ENCODE measurements around the gene PRKAB2. TPM values are rescaled to one million over a fixed set of nuclear protein-coding genes. Genes with fewer than 3 reads are reported as not detected.
"Not testable (repeated sequence)": the region's sequence is repeated elsewhere in the genome, so short reads cannot be mapped to it uniquely, and the experiment has no call there.

Gene PRKAB2, protein sequence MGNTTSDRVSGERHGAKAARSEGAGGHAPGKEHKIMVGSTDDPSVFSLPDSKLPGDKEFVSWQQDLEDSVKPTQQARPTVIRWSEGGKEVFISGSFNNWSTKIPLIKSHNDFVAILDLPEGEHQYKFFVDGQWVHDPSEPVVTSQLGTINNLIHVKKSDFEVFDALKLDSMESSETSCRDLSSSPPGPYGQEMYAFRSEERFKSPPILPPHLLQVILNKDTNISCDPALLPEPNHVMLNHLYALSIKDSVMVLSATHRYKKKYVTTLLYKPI
- polyA plus RNA-seq (ENCODE audit: insufficient read length in 4 of 4), result 10 to 100 TPM; 20.8 to 26.1 (median 23.9) TPM

DNA sequence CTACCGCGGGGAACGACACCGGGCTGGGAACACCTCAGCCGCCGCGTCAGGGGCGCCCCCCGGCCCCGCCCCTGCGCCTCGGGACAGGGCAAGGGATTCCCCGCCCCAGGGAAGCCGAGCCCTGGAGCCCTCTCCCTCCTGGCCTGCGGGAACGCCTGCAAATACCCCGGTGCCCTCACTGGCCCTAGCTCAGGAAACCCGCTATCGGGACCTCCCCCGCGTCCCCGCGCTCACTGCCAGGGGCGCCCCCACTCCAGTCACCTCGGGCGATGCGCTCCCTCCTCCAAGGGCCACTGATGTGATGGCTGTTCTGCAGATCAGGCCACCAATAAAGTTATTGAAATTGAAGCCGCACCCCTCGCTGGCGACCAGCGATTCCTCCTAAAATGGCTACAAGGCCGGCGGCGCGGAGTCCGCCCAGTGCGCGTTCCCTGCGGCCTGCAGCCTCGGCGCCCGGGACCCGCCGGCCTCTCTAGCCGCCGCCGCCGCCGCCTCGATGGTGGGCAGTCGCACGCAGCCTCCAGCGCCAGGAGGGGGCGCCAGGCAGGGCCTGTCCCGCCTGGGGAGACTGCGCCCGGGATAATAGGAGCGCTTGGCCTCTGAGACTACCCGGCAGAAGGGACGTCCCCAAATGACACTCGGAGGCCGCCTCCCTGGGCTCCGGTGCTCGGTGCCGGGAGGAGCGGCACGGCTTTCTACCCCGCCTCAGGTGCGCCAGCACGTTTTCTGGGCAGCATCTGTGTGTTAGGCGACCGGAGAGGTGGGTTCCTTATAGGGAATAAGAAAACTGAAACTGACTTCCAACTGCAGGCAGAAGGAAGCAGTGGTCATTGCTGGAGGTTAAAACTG lies at the start of gene PRKAB2:
PRKAB2 (minus strand) TSS at position 303 of the 849 bp plus-strand sequence. CDS start 326 bp downstream, outside the sequence.
- DNase-seq (ENCODE audit: low read depth in 4 of 4, low spot score in 2 of 4), result peak; percentile 84 to 89 (median 87)

DNA sequence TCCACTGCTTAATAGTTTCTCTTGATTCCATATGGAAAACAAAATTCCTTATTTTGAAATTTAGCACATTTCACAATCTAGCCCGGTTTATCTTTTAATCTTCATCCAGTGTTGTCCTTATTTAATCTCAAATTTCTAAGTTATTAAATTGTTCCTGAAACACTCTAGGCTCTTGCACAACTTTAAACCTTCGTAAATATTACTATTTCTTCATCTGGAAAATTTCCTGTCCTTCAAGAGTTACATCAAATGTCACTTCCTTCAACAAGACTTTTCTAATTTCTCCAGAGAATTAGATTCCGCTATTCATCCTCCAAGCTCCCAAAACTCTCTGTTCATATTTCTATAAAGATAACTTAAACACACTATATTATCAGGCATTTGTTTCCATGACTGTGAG lies 46.3 kb upstream of the PRKAB2 start:
- DNase-seq (ENCODE audit: low read depth in 4 of 4, low spot score in 2 of 4), result no peak

DNA sequence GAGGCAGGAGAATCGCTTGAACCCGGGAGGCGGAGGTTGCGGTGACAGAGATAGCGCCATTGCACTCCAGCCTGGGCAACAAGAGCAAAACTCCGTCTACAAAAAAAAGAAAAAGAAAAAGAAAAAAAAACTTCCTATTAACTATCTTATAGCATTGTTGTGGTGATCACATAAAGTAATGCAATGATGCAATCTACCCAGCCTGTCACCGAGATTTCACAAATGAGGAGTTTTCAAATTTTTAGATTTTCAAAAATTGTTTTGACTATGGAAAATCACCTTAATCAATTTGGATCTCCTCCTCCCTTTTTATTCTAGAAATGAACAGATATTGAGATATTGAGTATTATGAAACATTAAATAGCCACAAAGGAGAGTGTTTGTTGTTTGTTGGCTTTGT lies 44.9 kb upstream of the PRKAB2 start:
- DNase-seq (ENCODE audit: low read depth in 4 of 4, low spot score in 2 of 4), result no peak

DNA sequence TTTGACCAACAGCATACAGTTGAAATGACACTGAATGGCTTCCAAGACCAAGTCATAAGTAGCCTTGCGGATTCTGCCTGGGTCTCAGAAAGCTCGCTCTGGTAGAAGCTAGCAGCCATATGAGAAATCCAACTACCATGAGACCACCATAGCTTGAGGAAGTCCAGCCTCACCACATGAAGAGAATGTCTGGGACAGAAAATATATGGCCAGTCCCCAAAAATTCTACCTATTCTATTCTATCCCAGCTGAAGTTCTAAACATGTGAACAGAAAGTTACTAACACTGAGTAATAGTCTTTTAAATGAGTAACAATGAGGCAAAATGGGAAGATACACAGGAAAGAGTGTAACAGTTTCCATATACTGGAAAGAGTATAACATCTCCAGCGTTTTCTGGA lies 43.9 kb upstream of the PRKAB2 start:
- DNase-seq (ENCODE audit: low read depth in 4 of 4, low spot score in 2 of 4), result no peak

DNA sequence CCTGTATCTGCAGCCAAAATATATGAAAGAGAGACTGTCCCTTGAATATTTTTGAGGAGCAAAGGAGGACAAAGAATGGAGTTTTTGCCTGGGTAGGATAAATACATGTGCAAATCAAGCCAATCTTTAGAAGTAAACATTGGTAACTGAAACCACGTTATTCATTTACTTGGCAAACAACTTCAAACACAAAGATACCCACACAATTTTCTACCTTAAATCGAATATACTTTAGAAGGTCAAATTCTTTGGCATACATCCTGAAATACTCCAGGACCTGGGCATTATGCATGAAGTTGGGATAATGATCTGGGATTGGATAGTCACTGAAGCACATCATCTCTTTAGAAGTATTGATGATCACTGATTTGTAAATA lies 43.3 kb upstream of the PRKAB2 start:
- DNase-seq (ENCODE audit: low read depth in 4 of 4, low spot score in 2 of 4), result no peak

DNA sequence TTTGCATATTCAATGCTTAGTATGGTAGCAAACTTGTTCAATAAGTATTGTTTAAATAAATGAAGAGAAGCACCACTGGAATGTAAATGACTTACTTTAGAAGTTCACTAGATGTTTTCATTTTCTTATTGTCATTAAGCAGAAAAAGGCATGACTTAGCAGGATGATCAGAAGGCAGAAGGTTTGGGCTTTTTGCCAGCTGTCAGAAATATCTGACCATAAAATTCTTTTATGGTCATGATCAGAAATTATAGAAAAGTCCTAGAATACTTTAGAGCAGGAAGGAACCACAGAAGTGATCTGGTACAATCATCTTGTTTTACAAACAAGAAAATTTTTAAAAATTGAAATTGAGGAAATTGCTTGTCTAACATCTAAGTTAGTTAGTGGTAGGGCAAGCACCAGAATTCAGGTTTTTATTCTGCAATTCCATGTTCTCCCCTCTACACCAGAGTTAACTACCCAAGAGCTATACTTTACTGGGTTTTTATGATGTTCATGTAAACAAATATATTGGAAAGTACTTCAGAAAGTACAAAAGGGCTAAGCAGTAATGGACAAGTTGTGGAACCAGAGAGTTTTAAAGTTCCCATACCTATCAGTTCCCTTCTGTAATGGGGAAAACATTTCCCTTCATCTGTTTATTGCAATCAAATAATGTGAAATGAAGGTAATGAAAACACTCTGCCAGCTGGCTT lies 42.7 kb upstream of the PRKAB2 start:
- DNase-seq (ENCODE audit: low read depth in 4 of 4, low spot score in 2 of 4), result no peak

DNA sequence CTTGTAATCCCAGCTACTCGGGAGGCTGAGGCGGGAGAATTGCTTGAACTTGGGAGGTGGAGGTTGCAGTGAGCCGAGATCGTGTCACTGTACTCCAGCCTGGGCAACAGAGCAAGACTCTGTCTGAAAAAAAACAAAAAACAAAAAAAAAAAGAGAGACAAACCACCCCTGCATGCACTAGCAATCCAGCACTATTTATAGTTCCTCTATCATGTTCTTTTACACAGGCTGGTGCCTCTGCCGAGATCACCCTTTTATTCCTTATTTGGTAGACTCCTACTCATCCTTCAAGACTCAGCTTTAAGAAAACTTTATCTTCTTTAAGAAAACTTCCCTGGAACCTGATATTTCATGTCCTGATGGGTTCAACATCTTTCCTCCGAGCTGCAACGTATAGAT lies 42.1 kb upstream of the PRKAB2 start:
- no peak for DNase-seq (ENCODE audit: low read depth in 4 of 4, low spot score in 2 of 4)

DNA sequence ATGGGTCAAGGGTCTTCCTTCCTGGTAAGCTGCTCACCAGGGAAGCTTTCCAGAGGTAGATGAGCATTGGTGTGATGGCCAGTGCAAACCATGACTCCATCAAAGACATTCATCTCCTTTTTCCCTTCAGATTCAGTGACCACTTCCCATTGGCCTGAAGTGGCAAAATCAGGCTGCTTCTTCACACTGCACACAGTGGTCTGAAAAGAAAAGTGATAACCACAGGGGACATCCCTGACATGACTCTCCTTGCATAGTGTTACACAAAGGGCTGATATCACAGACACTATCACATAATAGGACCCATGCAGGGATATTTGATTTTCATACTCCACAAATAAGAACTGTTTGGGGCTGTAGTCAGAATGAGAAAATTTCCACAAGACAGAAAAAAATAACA lies 41.0 kb upstream of the PRKAB2 start:
- DNase-seq (ENCODE audit: low read depth in 4 of 4, low spot score in 2 of 4), result no peak

DNA sequence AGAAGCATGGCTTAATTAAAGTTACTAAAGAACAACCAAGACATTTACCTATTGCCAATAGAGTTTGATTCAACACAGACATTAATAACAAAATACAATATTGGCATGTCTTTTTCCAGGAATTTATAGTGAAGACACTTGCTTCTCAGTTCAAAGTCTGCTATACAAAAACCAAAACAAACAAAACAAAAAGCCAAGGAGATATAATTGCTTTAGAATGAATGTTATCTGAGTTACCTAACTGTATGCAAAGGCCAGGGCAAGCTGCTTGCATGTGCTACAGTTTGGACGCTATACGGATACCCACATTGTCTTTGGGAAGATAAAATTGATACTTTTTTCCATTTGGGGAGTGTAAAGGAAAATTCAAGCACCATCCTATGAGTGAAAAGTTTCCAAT lies 39.3 kb upstream of the PRKAB2 start:
- DNase-seq (ENCODE audit: low read depth in 4 of 4, low spot score in 2 of 4), result no peak

DNA sequence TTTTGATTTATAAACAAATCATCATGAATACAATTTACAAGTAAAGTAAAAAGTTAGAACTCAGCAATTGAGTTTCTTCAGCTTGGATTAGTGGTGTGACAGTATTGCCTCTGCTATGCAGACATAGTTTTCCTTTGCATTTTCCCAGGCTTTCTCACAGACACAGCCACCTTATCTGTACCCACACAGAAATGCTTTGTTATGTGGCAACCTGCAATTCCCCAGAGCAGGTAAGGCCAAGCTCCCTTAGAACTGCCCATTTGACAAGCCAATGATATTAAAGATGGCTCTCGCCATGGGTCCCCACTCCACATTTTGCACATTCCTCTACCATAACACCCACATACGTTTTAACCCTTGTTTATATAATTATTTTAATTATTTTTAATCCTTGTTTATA lies 38.7 kb upstream of the PRKAB2 start:
- no peak for DNase-seq (ENCODE audit: low read depth in 4 of 4, low spot score in 2 of 4)

DNA sequence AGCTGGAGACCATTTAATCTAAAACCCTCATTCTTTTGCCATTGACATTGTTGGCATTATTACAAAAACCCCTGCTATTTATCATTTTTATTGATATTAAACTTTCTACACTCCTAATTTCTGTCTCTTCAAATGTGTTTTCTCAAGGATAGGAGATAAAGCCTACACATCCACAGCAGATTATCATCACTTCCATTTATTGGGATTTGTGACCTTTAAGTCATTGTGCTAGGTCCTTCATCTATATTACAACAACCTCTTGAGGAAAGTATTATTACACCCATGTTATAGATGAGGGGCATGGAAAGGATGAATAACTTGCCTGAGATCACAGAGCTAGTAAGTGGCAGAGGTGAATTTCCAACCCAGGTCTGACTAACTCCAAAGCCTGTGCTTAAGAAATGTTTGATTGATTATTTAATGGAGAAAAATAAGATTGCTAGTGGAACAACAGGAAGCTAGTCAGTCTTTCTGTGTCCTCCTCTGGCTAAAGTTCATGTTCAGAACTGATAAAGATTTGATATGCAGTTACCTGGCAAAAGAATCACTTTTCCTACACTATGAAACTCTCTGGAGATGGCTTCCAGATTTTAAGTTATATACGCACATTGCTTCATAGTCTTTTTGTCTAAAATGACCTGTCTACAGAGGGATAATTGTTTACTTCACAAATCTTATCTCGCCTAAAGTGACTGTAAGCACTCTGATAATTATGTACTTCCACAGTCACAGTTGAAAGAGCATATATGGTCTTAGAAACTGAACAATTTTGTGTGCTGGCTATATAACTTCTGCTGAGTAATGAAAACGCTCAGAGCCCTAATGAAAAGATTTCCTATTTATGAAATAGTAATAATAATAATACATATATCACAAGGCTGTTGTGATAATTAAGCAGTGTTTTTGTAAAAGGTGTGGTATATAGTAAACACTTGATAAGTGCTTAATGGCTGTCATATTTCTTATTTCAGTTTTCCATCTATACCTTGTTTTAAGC lies 37.9 kb upstream of the PRKAB2 start:
- no peak for DNase-seq (ENCODE audit: low read depth in 4 of 4, low spot score in 2 of 4)

DNA sequence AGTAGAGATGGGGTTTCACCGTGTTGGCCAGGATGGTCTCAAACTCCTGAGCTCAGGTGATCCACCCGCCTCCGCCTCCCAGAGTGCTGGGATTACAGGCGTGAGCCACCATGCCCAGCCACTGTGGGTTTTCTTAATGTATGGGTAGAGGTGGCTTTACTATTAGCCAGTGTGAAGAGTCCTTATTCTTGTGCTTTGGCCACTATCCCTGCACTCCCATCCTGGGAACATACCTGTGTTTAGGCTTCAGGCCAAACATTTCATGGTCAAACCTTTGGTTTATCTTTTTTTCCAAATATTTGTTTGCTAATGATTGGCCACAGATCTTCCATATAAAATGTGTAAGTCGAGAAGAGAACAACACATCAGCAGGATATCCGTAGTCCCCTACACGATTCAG lies 36.3 kb upstream of the PRKAB2 start:
- no peak for DNase-seq (ENCODE audit: low read depth in 4 of 4, low spot score in 2 of 4)

DNA sequence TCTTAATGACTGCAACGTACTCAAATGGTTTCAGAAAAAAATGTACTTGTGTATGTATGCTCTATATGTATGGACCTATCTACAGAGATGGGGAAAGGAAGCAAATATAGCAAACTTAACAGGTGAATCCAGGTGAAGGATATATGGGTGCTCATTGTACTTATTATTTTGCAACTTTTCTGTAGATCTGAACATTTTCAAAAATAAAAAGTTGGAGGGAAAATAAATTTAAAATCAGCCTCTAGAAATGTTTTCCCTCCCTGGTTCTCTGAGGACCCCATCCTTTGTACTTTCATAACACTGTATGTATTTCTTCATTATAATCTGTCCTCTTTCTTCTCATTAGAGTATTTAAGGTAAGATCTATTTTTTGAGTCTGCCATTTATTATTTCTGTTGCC lies 34.9 kb upstream of the PRKAB2 start:
- no peak for DNase-seq (ENCODE audit: low read depth in 4 of 4, low spot score in 2 of 4)

DNA sequence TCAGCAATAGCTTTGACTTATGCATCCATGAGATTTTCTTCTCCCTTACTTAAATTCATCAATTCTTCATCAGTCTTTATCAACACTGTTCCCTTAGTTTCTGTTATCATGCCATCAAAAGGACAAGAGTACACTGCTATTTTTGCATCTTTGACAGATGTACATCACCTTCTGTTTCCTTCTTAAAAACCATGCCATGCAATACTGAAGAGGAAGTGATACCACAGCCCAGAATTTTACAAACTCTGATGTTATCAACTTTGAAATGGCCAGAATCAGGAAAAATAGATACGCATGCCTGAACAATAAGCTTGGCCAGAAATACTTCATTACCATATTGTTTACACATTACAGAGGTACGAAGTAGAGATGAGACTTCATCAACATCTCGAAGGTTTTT lies 31.8 kb upstream of the PRKAB2 start:
- DNase-seq (ENCODE audit: low read depth in 4 of 4, low spot score in 2 of 4), result no peak

DNA sequence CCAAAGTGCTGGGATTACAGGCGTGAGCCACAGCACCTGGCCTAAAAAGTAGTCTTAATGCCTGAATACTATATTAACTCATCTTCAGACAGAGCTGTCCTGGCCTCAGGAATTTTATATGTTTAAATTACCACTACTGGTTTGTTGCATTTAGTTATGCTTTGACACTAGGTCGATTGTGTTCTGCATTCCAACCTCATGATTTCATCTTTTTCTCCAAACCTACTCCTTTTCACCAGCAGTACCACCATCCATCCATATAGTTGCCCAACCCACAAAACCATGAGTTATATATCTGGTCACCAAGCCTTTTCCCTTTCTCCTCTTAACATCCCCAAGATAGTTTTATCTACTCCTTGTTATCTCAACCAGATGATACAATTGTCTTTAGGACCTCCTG lies 30.3 kb upstream of the PRKAB2 start:
- DNase-seq (ENCODE audit: low read depth in 4 of 4, low spot score in 2 of 4), result no peak

DNA sequence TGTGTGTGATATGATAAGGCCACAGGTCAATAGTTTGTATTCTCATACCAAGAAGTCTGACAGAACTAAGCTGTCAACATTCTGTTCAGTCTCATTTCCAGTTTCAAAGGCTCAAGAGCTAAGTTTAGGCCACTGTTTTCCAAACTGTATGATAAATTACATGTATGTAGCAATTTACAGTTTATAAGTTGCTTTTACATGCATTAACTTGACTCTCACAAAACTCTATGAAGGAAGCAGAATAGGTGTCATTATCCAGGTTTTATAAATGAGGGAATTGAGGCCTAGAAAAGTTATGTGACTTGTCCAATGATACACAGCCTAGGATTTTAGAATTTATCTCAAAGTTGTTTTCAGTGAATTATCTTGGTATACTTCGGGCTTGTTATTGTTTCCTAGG lies 29.5 kb upstream of the PRKAB2 start:
- no peak for DNase-seq (ENCODE audit: low read depth in 4 of 4, low spot score in 2 of 4)

DNA sequence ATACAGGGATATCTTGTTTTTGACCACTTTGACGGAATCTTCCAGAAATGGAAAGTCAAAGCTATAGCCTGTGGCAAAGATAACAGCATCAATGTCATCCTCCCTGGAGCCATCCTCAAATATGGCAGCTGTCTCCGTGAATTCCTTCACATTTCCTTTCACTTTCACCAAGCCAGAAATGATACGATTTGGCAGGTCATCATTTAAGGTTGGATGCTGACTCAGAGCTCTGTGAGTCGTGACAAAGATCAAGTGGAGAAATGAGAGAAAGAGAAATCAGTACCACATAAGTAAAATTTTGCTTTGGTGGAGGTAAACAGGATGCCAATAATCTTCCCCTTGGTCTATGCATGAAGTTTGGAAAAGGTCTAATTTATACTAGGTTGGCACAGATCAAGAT lies 29.0 kb upstream of the PRKAB2 start:
- no peak for DNase-seq (ENCODE audit: low read depth in 4 of 4, low spot score in 2 of 4)

DNA sequence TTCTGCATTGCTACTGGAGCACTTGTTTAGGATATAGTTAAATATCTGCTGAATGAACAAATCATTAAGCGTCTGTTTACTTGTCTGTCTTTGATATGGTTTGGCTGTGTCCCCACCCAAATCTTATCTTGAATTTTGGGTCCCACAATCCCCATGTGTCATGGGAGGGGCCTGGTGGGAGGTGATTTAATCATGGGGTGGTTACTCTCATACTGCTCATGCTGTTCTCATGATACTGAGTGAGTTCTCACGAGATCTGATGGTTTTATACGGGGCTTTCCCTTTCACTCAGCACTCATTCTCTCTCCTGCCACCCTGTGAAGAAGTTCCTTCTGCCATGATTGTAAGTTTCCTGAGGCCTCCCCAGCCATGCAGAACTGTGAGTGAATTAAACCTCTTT lies 25.1 kb upstream of the PRKAB2 start:
- DNase-seq (ENCODE audit: low read depth in 4 of 4, low spot score in 2 of 4), result not testable (repeated sequence)

DNA sequence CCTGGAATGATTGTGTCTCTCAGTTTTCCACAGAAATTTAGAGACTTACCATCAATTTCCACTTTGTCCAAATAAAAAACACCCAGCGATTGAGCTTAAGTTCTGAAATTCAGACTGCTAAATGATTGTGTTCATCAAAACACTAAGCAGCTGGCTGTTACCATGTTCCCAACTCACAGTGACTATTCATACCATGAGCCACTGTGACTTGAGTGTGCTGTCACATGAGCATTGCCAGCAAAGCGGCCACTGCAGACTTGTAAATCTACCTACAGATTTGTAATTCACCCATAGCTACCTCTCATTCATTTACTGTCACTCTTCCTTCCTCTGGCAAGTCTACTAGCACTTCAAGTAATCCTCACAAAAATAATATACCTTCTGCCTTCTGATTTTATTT lies 17.2 kb upstream of the PRKAB2 start:
- no peak for DNase-seq (ENCODE audit: low read depth in 4 of 4, low spot score in 2 of 4)

DNA sequence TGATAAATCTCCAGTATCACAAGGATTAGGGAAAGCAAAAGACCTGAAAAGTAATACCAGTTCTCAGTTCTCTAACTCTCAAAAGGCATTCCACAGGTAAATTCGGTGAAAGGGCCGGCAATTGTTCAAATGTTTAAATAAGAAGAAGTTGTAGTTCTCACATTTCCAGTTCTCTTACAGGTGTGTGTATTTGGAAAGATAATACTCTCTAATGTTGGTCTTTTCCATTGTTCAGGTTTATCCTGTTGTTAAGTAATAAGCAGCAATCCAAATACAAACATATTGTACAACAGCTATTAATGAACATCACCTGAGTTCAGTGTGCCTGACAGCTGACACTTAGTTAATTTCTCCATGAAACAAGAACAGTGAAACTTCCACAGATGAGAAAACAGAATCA lies 13.2 kb upstream of the PRKAB2 start:
- no peak for DNase-seq (ENCODE audit: low read depth in 4 of 4, low spot score in 2 of 4)
